Smooth muscle cell (in vitro differentiated cells): ENCODE results near the gene THSD4. TPM values are rescaled to one million over a fixed set of nuclear protein-coding genes. Genes with fewer than 3 reads are reported as not detected.
A peak's percentile ranks its signal among the peaks of the same experiment; 100 is the strongest.

Experiments used
- DNase-seq: peaks from one replicate; lab custom pipeline; 2025; ENCODE audit not compliant: unreplicated experiment; lab: John Stamatoyannopoulos, UW
- H2AFZ ChIP-seq: fragments of 200-600 bp; sonication (generic); 2 replicates; pipeline ENCODE4 v1.6.0; 2016; ENCODE audit warnings: antibody characterized with exemption, low read depth, mild to moderate bottlenecking
- H3F3A ChIP-seq: fragments of 200-600 bp; sonication (generic); 2 replicates; pipeline ENCODE4 v1.6.0; 2017; ENCODE audit warnings: antibody characterized with exemption, low read depth
- H3K27ac ChIP-seq: fragments of 200-600 bp; sonication (generic); 2 replicates; pipeline ENCODE4 v1.5.1; 2016; ENCODE audit warnings: low read depth, mild to moderate bottlenecking
- H3K27me3 ChIP-seq: fragments of 200-600 bp; sonication (generic); 2 replicates; pipeline ENCODE4 v1.6.1; 2016; ENCODE audit warnings: low read depth, mild to moderate bottlenecking
- H3K36me3 ChIP-seq: fragments of 200-600 bp; sonication (generic); 2 replicates; pipeline ENCODE4 v1.5.1; 2016; ENCODE audit warnings: low read depth
- H3K4me1 ChIP-seq: fragments of 200-600 bp; sonication (generic); 2 replicates; pipeline ENCODE4 v1.5.1; 2016; ENCODE audit warnings: low read depth
- H3K4me2 ChIP-seq: fragments of 200-600 bp; sonication (generic); 2 replicates; pipeline ENCODE4 v1.6.0; 2016; ENCODE audit warnings: mild to moderate bottlenecking
- H3K4me3 ChIP-seq: fragments of 200-600 bp; sonication (generic); 2 replicates; pipeline ENCODE4 v1.5.1; 2016; ENCODE audit warnings: mild to moderate bottlenecking
- H3K79me2 ChIP-seq: fragments of 200-600 bp; sonication (generic); 2 replicates; pipeline ENCODE4 v1.6.0; 2016; ENCODE audit warnings: low read depth, mild to moderate bottlenecking
- H3K9ac ChIP-seq: fragments of 200-600 bp; sonication (generic); 2 replicates; pipeline ENCODE4 v1.6.0; 2016; ENCODE audit warnings: low read depth
- H3K9me3 ChIP-seq: fragments of 200-600 bp; sonication (generic); replicated peaks from 2 replicates; pipeline ENCODE4 v1.5.1; 2016; ENCODE audit warnings: low read depth
- H4K20me1 ChIP-seq: fragments of 200-600 bp; sonication (generic); 2 replicates; pipeline ENCODE4 v1.6.0; 2016; ENCODE audit warnings: low read depth
- CTCF ChIP-seq: fragments of 200-600 bp; sonication (generic); IDR thresholded peaks from 2 replicates; pipeline ENCODE4 v1.5.1; 2017; ENCODE audit warnings: borderline replicate concordance, mild to moderate bottlenecking, antibody characterized with exemption; ENCODE audit not compliant: insufficient read depth, poor library complexity, severe bottlenecking
- WGBS: methylation state at CpG from one replicate; pipeline ENCODE4 v1.1.7; 2016; ENCODE audit warnings: low lambda C conversion rate; 5-methylcytosine and 5-hydroxymethylcytosine counted together
- polyA plus RNA-seq: library from polyadenylated mRNA; unstranded; fragments of >200 nt; fragmentation: Nextera tagmentation; extraction: Ambion mirVana; gene quantifications from 2 replicates; pipeline ENCODE4 v1.2.1, GENCODE V29; 2016
- total RNA-seq: library from RNA; depleted of rRNA; stranded (reverse); fragments of >200 nt; gene quantifications from 2 replicates; pipeline ENCODE4 v1.2.3, GENCODE V29; 2014

THSD4 gene
- total and polyA plus RNA-seq, 2 experiments from 2014 or later, result 2.5 to 4.1 TPM

GRCh38 chr15:71440489-71441110 lies 325.3 kb downstream of the THSD4 start:
- H4K20me1 ChIP-seq, result no peaks in the 10 kb centered on the region
- H3K79me2 ChIP-seq, result no peaks in the 10 kb centered on the region
- no peak overlapping the region for H3K9ac ChIP-seq
- no peak overlapping the region for H3K4me2 ChIP-seq
- DNase-seq, result no peak
- no peak overlapping the region for H3K4me3 ChIP-seq
- WGBS, result 17% methylated on average over 3 of the region's 3 CpGs
- H3K9me3 ChIP-seq, result no peaks in the 10 kb centered on the region
- H2AFZ ChIP-seq, result no peak overlapping the region
- no peaks in the 10 kb centered on the region for H3K36me3 ChIP-seq
- peak; percentile 51 for TF ChIP-seq CTCF
- no peaks in the 10 kb centered on the region for H3K4me1 ChIP-seq
- H3K27me3 ChIP-seq, result no peaks in the 10 kb centered on the region
- H3K27ac ChIP-seq, result no peak overlapping the region
- no peaks in the 10 kb centered on the region for H3F3A ChIP-seq

GRCh38 chr15:71443538-71443937 lies 328.3 kb downstream of the THSD4 start:
- 23% methylated on average over 4 of the region's 4 CpGs for WGBS
- H3K4me2 ChIP-seq, result no peak overlapping the region
- DNase-seq, result no peak

GRCh38 chr15:71444032-71444810 lies 328.9 kb downstream of the THSD4 start:
- Histone ChIP-seq H3K79me2 (no peaks in the 10 kb centered on the region), H3F3A (no peaks in the 10 kb centered on the region), H3K9ac (no peak overlapping the region), H3K27ac (no peak overlapping the region), H3K36me3 (no peaks in the 10 kb centered on the region), H3K4me3 (no peak overlapping the region), H3K27me3 (no peaks in the 10 kb centered on the region), H3K4me2 (no peak overlapping the region), H4K20me1 (no peaks in the 10 kb centered on the region), H2AFZ (no peak overlapping the region), H3K4me1 (no peaks in the 10 kb centered on the region), H3K9me3 (no peaks in the 10 kb centered on the region)
- WGBS, result 82% methylated on average over 7 of the region's 7 CpGs
- DNase-seq, result no peak
- TF ChIP-seq CTCF, result no peak

More at GRCh38 chr15:71443538-71443937, 328.3 kb downstream of the THSD4 start:
- Histone ChIP-seq H4K20me1 (no peaks in the 10 kb centered on the region), H3K4me3 (no peak overlapping the region), H3K79me2 (no peaks in the 10 kb centered on the region), H3F3A (no peaks in the 10 kb centered on the region), H3K36me3 (no peaks in the 10 kb centered on the region), H3K4me1 (no peaks in the 10 kb centered on the region), H3K27ac (no peak overlapping the region), H3K9me3 (no peaks in the 10 kb centered on the region), H3K27me3 (no peaks in the 10 kb centered on the region), H2AFZ (no peak overlapping the region), H3K9ac (no peak overlapping the region)
- TF ChIP-seq CTCF, result peak; percentile 92
